ENCODE measurements around the gene ANP32A.

The ANP32A gene

GRCh38 chr15:68739390-68740080, 81.2 kb downstream of the ANP32A start:
- no peak for DNase-seq (ENCODE audit: extremely low read depth, low read depth)
- H3K4me3 ChIP-seq (replicated peaks; ENCODE audit: low read depth, low read length): no peak overlapping the region
- TF ChIP-seq CTCF (IDR thresholded peaks at IDR 0.05; ENCODE audit: low read depth, low read length, missing control alignments): no peak

GRCh38 chr15:68735610-68736009, 85.1 kb downstream of the ANP32A start:
- DNase-seq (ENCODE audit: extremely low read depth, low read depth): no peak
- TF ChIP-seq CTCF (IDR thresholded peaks at IDR 0.05; ENCODE audit: low read depth, low read length, missing control alignments): no peak
- H3K4me3 ChIP-seq (replicated peaks; ENCODE audit: low read depth, low read length): no peak overlapping the region

GRCh38 chr15:68734881-68735280, 85.8 kb downstream of the ANP32A start:
- no peak for TF ChIP-seq CTCF (IDR thresholded peaks at IDR 0.05; ENCODE audit: low read depth, low read length, missing control alignments)
- DNase-seq (ENCODE audit: extremely low read depth, low read depth): no peak
- H3K4me3 ChIP-seq (replicated peaks; ENCODE audit: low read depth, low read length): no peak overlapping the region

- no peak overlapping the region for H3K4me3 ChIP-seq (replicated peaks; ENCODE audit: low read depth, low read length)
- no peak for DNase-seq (ENCODE audit: extremely low read depth, low read depth)
- no peak for TF ChIP-seq CTCF (IDR thresholded peaks at IDR 0.05; ENCODE audit: low read depth, low read length, missing control alignments)
These were observed 86.3 kb downstream of the ANP32A start for GRCh38 chr15:68734352-68734751.

GRCh38 chr15:68733666-68734065, 87.0 kb downstream of the ANP32A start:
- H3K4me3 ChIP-seq (replicated peaks; ENCODE audit: low read depth, low read length): no peak overlapping the region
- DNase-seq (ENCODE audit: extremely low read depth, low read depth): no peak
- no peak for TF ChIP-seq CTCF (IDR thresholded peaks at IDR 0.05; ENCODE audit: low read depth, low read length, missing control alignments)

- no peak for TF ChIP-seq CTCF (IDR thresholded peaks at IDR 0.05; ENCODE audit: low read depth, low read length, missing control alignments)
- H3K4me3 ChIP-seq (replicated peaks; ENCODE audit: low read depth, low read length): no peak overlapping the region
- no peak for DNase-seq (ENCODE audit: extremely low read depth, low read depth)
These were observed 88.2 kb downstream of the ANP32A start for GRCh38 chr15:68732451-68732850.

Data from HFF-Myc (cell line).